Stimulated activated CD8-positive, alpha-beta memory T cell treated with anti-CD3 and anti-CD28 coated beads, Interleukin-15, amount 100 ng/mL, for 1 hour (primary cell): ENCODE results near the gene C5.
"Not testable (repeated sequence)": the region's sequence is repeated elsewhere in the genome, so short reads cannot be mapped to it uniquely, and the experiment has no call there.

Experiments
- DNase-seq: peaks from one replicate; pipeline ENCODE4 v3.0.0-alpha.2; 2020; ENCODE audit warnings: low read depth

The C5 gene

GRCh38 chr9:121048175-121048574, 1.9 kb downstream of the C5 start:
- DNase-seq, result no peak

DNA sequence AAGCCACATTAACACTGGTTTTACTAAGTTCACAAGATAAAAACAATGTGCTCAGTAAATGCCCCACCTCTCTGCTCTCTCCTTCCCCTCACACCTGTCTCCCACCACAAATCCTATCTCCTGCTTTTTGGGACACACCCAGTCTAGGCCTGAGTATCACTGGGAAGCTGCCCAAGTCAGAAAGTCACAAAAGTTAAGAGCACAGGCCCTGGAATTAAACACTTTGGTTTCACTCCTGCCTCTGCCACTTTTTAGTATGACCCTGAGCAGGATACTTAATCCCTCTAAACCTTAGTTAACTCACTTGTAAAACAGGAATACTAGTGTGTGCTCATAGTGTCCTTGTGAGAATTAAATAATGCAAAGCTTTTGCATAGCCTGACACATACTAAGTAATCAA, 11.3 kb downstream of the C5 start:
- DNase-seq, result no peak

GRCh38 chr9:121038362-121038761, 11.7 kb downstream of the C5 start:
- no peak for DNase-seq

GRCh38 chr9:121035717-121036116, 14.4 kb downstream of the C5 start:
- not testable (repeated sequence) for DNase-seq

- DNase-seq, result no peak
Measured at GRCh38 chr9:121034529-121034928, 15.5 kb downstream of the C5 start.

GRCh38 chr9:121029469-121029868, 20.6 kb downstream of the C5 start:
- DNase-seq, result no peak

- DNase-seq, result not testable (repeated sequence)
Measured at GRCh38 chr9:121028285-121028684, 21.8 kb downstream of the C5 start.

- DNase-seq, result no peak
Measured at GRCh38 chr9:121026768-121027167, 23.3 kb downstream of the C5 start.

GRCh38 chr9:121026260-121026691, 23.8 kb downstream of the C5 start:
- DNase-seq, result no peak

GRCh38 chr9:121024237-121024636, 25.8 kb downstream of the C5 start:
- DNase-seq, result no peak

GRCh38 chr9:121023064-121023463, 27.0 kb downstream of the C5 start:
- no peak for DNase-seq

- DNase-seq, result no peak
Measured at GRCh38 chr9:121021301-121021700, 28.8 kb downstream of the C5 start.

DNA sequence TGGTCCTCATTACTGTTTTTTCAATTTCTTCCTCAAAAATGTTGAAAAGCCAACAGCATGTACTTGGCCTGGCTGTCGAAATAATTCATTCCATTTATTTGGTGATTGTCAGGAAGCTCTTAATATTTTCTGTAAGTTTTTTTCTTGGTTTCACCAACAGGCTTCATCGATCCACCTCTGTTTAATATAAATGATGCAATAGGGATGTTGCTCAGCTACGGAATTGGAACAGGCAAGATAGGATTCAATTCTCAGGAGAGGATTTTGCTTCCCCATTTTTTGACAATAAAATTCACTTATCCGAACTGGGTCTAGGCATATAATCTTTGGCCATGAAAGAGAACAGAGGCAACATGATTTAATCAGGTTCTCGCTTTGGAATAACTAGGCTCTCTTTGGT, 30.8 kb downstream of the C5 start:
- no peak for DNase-seq

DNA sequence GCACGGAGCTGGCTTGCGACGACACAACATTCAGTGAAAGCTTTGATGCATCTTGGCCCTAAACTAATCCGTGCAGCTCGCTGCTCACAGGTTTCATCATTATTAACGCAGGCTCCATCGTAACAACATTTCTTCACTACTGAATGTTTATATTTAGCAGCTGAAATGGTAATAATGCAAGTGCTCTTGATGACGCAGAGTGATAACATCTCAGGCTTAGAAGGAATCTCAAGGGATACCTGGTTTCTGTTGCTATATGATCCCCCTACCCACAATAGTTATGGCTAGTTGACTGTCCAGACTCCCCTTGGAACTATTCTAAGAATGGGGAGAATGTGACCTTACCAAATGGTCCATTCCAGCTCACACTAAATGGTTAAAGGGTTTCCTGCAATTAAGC, 36.2 kb downstream of the C5 start:
- DNase-seq, result no peak

- DNase-seq, result no peak
Measured at GRCh38 chr9:121009650-121010049, 40.4 kb downstream of the C5 start.

DNA sequence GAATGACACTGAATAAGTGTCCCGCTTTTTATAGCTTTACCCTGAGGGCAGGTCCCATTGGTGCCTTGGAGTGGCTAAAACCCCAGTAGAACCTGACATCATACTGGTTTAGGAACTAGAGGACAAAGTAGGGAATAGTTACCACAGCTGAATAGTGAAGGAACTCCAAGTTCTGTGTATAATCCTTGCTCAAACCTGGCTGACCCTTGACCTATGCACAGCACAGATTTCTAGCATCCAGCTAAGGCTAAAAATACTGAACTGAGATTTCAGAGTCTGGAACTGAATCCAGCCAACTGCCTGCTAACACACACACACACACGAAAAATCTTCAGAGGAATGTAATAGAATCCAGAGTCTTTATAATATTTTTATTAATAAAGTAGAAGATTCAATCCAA, 50.8 kb downstream of the C5 start:
- DNase-seq, result no peak

DNA sequence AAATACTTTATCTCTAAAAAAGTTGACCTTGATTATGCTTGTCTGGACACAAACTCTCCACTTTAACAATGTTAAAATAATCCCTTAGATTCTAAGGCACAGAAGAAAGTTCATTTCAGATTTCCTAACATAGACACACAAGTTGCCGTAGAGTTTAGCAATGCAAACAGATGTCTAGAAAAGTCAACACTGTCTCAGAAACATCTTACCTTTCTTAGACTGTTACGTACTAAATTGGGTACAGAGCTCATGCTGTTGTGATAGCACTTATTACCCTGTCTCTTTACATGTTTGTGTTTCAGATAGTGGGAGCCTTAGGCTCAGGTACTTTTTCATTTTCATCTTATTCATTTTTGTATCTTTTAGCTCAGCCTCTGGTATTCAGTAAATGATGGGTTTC, 52.0 kb downstream of the C5 start:
- no peak for DNase-seq

- no peak for DNase-seq
Measured at GRCh38 chr9:120997502-120997901, 52.6 kb downstream of the C5 start.

DNA sequence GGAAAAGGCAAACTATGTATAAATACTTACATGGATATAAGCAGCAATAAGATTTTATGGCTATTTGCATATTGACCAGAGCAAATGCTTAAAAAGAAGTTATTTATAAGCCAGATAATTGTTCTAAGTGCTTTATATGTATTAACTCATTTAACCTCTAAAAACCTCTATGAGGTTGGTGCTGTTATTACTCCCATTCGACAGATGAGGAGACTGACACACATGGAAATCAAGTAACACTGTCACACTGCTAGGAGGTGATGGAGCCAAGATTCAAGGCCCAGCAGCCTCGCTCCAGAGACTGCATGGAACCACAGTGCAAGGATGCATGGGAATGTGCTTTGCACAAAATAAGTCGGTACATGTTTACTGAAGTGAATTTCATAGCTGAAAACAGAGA, 53.7 kb downstream of the C5 start:
- no peak for DNase-seq

GRCh38 chr9:120989065-120989464, 61.0 kb downstream of the C5 start:
- DNase-seq, result no peak

GRCh38 chr9:120985819-120986222, 64.3 kb downstream of the C5 start:
- DNase-seq, result no peak

GRCh38 chr9:120983259-120983837, 66.7 kb downstream of the C5 start:
- DNase-seq, result no peak

DNA sequence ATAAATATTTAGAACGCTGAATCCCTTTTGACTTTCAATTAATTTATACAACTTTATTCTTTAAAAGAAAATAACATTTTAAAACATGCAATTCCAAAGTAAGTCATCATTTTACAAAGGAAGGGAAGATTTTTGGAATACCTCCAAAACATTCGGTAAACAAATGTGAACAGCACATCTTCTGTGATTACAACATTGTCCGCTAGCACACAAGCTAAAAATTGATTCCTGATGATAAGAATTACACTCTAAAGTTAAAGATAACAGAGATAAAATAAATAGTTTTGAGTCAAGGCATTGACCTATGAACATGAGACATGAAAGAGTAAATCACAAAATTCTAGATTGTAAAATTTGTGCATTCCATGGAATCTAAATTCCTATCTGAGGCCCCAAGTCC, 67.2 kb downstream of the C5 start:
- DNase-seq, result no peak

DNA sequence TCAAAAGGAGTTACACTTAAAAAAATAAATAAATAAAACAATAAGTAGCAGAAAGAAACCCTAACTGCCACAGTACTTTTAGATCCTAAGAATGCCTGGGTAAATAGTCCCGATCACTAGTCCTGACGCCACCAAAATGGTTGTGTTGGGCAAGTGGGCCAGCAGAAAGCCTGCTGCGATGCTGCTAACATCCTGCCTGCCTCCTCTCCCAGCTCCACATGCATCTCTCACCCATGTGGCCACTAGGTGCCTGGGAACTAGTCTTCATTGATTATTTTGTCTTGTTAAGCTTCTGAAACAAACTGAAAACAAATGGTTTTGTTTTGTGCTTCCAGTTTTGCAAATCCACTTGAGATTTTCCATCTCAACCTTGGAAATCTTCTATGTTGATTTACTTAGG, 69.1 kb downstream of the C5 start:
- DNase-seq, result no peak

- no peak for DNase-seq
Measured at GRCh38 chr9:120979797-120980196, 70.3 kb downstream of the C5 start.
